GM03348 (cell line): ENCODE measurements around the gene HSPA6.
"Not testable (repeated sequence)": the region's sequence is repeated elsewhere in the genome, so short reads cannot be mapped to it uniquely, and the experiment has no call there.

ENCODE experiments used
- DNase-seq: peaks from one replicate; pipeline ENCODE4 v3.0.0; 2012; ENCODE audit warnings: low spot score

The HSPA6 gene

GRCh38 chr1:161560960-161561715 is 36.8 kb downstream of the HSPA6 start:
- not testable (repeated sequence) for DNase-seq

GRCh38 chr1:161562441-161562840 is 38.1 kb downstream of the HSPA6 start:
- not testable (repeated sequence) for DNase-seq

- DNase-seq: not testable (repeated sequence)
These were observed 39.2 kb downstream of the HSPA6 start for GRCh38 chr1:161563522-161563921.

- DNase-seq: not testable (repeated sequence)
These were observed 42.2 kb downstream of the HSPA6 start for GRCh38 chr1:161566602-161566960.

- not testable (repeated sequence) for DNase-seq
These were observed 47.4 kb downstream of the HSPA6 start for GRCh38 chr1:161571703-161572102.
